HG03196 (cell line): ENCODE measurements around the gene GPER1.
"Not testable (repeated sequence)": the region's sequence is repeated elsewhere in the genome, so short reads cannot be mapped to it uniquely, and the experiment has no call there.

Source experiments
- ATAC-seq: cut with Tn5 transposase; IDR thresholded peaks from one replicate; pipeline ENCODE4 v1.9.1; 2021; ENCODE audit not compliant: unreplicated experiment

The GPER1 gene

GRCh38 chr7:1101563-1102431 lies 13.9 kb downstream of the GPER1 start:
- no peak for ATAC-seq

DNA sequence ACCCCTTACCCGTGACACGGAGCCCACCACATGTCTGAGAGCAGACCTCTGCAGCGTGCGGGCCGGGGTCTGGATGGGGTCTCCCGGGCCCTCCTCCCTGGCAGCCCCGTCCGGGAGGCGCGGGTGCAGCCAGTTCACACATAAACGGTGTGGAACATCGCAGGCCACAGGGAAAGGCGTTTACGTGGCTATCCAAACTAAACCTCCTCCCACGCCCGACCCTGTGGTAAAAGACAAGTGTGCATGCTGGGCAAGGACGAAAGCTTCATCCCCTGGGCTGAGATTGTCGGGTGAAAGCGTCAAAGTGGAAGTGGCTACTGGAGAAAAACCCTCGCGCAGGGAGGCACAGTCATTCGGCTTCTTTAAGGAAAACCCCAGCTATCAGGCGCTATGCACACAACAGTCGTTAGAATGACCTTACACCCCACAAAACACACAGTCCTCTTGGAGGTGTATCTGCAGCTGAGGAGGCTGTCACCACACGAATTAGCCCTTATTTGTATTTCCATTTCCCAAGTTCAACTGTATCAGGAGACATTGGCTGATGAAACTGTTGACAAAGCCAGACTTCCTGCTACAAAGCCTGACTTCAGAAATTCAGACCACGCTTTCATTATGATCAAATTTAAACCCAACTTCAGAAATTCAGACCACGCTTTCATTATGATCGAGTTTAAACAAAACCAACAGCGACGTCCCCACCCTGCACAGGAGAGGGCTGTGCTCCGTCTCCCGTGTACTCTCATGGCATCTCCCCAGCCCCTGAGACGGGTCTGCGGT lies 15.3 kb downstream of the GPER1 start:
- ATAC-seq, result peak; percentile 39

- ATAC-seq, result no peak
Observed at GRCh38 chr7:1103789-1104515, 16.0 kb downstream of the GPER1 start.

DNA sequence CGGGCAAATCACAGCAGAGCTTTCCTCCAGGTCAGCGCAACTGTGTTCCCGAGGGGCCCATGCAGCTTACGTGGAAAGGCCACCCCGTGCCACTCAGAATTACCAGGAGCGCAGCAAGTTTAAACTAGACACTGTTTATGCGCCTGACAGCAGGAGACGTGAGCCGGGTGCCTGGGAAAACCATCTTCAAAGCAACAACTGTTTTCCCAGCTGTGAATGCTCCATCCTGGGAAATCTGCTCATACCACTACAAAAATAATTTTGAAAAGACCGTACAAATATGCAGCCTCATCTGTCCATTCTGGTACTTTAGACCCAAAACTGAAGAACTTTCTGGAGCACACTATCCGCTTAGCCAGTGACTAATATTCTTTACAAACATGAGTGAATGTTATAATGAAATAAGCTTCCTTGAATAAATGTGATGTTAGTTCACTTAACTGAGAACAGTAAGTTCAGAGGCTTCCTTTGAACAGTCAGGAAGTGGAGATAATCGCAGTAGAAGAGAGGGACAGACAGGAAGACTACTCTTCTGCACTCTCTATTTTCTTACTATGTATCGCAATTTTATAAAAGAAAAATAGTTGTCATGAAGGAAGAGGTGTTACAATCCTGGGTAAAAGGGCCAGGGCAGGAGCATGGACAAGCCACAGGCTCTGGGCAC lies 16.7 kb downstream of the GPER1 start:
- no peak for ATAC-seq

GRCh38 chr7:1105189-1105588 lies 17.3 kb downstream of the GPER1 start:
- peak; percentile 45 for ATAC-seq

- no peak for ATAC-seq
Observed at GRCh38 chr7:1106063-1106792, 18.3 kb downstream of the GPER1 start.

GRCh38 chr7:1106793-1107421 lies 19.0 kb downstream of the GPER1 start:
- no peak for ATAC-seq

DNA sequence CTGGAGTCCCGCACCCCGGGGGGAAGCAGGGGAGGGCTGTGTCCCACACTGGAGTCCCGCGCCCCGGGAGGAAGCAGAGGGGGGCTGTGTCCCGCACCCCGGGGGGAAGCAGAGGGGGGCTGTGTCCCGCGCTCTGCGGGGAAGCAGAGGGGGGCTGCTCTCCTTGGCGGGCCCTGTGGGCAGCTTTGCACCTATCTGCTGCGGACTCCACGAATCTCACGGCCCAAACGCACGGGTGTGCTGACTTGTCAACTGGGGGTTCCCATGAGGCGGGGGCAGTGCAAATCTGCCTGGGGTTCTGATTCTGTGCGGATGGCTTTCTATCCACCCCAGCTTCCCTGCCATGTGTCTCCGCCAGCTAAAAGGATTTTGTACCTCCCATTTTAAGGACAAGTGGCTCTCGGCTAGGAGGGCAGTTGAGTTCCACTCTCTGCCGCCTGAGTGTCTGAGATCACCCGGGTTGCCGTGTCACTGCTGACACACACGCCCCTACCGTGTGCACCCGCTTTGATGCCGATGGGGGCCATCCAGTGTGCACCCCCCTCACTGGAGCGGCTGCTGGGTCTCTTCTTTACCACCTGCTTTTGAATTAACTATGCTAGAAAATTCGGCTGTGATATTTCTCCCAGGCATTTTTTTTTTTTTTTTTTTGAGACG lies 20.5 kb downstream of the GPER1 start:
- no peak for ATAC-seq

DNA sequence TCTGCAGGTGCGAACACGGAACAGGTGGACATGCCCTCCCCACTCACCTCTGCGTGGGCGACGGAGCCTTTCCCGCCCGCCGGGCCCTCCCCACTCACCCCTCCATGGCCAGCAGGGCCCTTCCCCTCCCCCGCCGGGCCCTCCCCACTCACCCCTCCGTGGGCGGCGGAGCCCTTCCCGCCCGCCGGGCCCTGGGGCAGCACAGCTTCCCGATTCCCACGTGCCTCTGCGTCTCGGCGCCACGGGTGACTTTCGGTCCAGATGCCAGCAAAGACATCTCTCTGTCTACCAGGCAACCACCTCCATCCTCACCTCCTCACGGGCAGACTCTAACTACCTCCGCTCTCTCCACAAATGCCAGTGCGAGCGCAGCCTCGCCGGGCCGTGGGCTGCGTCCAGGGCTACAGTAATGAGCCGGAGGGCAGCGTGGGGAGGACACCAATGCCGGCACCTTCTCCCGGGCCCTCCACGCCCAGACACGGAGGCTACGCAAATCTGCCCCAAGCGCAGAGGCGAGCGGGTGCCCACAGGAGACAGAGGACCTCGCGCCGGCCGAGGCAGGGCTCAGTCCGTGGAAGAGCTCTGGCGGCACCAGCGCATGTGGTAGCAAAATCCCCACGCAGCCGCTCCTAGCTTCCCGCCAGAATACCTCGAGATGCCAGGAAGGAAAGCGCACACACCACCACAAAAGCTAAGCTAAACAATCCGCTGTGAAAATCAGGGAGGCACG lies 21.8 kb downstream of the GPER1 start:
- no peak for ATAC-seq

DNA sequence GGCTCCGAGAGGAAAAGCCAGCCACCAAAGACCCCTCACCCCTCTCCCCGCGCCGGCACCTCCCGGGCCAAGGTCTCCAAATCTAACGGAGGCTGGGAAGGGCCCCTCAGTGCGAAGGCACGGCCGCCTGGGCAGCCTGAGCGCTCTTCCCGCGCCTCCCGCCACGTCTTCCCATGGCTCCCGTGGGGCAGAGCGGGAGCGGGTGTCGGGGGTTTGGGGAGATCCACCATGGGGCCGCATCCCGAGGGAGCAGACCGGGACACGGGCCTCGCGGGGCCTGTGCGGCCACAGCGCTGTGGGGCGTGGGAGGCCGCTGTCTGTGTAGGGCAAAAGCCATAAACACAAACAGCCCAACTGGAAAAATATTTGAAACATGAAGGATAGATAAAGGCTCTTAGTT lies 22.4 kb downstream of the GPER1 start:
- ATAC-seq, result no peak

- no peak for ATAC-seq
Observed at GRCh38 chr7:1111156-1111555, 23.2 kb downstream of the GPER1 start.

GRCh38 chr7:1112109-1112508 lies 24.2 kb downstream of the GPER1 start:
- no peak for ATAC-seq

DNA sequence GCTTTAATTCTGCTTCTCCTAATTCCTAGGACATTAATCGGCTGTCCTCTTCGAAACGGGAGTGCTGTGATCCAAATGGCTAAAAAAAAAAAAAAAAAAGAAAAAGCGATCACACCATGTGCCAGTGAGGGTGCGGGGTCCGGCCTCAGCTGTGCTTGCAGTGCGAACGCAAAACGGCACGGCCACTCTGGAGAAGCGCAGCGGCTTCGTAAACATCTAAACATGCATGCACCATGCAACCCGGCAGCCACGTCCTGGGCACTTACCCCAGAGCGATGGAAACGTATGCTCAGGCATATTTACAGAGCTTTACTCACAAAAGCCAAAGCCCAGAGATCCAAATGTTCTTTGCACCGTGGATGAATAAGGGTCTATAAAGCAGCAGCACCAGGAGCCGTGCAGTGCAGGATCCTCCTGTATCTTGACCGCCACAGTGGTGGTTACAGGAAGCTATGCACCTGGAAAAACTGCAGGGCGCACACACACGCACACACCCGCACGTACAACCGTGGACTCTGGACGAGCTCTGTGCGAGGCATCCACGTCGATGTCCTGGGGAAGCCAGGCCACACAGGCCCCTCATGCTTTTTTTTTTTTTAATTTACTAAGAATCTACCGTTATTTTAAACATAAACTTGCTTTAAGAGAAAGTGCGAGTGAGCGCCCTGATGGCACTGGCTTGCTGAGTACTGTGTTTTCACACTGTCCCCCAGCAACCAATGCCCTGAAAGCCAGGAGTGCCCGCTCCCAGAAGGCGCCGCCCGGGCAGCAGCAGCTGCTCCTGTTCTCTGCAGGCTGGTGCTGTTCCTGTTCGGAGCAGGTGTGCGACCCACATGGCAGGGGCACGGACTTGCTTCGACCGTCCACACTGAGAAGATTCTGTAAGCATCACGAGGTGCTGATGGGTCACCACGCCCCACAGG lies 25.0 kb downstream of the GPER1 start:
- no peak for ATAC-seq

DNA sequence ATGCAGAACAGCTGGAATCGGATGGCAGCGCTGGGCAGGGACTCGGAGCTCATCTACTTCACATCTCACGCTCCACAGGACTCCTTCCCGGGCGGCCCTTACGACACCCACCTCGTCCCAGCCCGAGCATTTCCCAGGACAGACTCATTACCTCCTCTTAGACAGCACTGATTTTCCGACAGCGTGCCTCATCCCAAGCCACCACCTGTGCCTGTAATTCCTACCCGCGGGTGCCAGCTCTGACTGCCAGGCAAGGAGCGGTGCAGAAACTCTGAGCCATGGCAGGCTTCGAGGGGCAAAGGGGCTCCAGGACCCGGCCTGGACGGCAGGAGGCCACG lies 25.6 kb downstream of the GPER1 start:
- ATAC-seq, result no peak

- ATAC-seq, result no peak
Observed at GRCh38 chr7:1114088-1114487, 26.2 kb downstream of the GPER1 start.

DNA sequence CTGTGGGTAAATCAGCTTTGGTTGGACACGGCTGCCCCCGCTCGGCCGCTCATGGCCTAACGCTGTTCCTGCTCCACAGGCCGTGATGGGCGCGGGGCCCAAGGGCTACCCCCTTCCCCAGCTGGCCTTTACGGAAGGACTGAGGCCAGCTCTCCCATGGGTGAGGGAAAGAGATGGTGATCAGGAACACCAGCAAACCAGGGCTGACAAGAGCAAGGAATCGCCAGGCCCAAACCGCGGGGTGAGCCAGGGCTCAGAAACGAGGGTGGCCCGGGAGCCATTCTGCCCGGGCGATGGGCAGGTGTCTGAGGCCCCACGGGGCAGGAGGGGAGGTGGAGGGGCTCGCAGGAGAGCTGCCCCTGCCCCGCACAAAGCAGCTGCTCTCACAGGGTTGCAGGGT lies 26.6 kb downstream of the GPER1 start:
- ATAC-seq, result no peak

- ATAC-seq, result not testable (repeated sequence)
Observed at GRCh38 chr7:1115171-1116045, 27.5 kb downstream of the GPER1 start.
